ENCODE measurements around the gene SULT1C4.

The SULT1C4 gene

GRCh38 chr2:108377815-108378630, at the start of gene SULT1C4:
SULT1C4 (plus strand) TSS chr2:108377954; CDS start chr2:108378338, 384 bp downstream.
- no peaks in the 10 kb centered on the region for H3K9me3 ChIP-seq (ENCODE audit: control insufficient read depth, insufficient read depth, low read length)
- H3K4me3 ChIP-seq (ENCODE audit: low read length): no peak within 1 kb of the TSS
- no CpG with 5 or more reads among the region's 13 CpGs for WGBS (ENCODE audit: insufficient coverage, insufficient read length)
- H3K27ac ChIP-seq (ENCODE audit: low read length): no peak within 1 kb of the TSS
- H3K27me3 ChIP-seq (ENCODE audit: control insufficient read depth, insufficient read depth, low read length): no peaks in the 10 kb centered on the region
- H3K36me3 ChIP-seq (ENCODE audit: control insufficient read depth, insufficient read depth, low read length): no peaks in the 10 kb centered on the region
- no peaks in the 10 kb centered on the region for H3K4me1 ChIP-seq (ENCODE audit: control insufficient read depth, insufficient read depth, low read length)
- no peak for DNase-seq (ENCODE audit: low read depth, low spot score)

GRCh38 chr2:108329771-108330170, 48.0 kb upstream of the SULT1C4 start:
- Histone ChIP-seq H3K36me3 (ENCODE audit: control insufficient read depth, insufficient read depth, low read length) (no peaks in the 10 kb centered on the region), H3K27me3 (ENCODE audit: control insufficient read depth, insufficient read depth, low read length) (no peaks in the 10 kb centered on the region), H3K9me3 (ENCODE audit: control insufficient read depth, insufficient read depth, low read length) (no peaks in the 10 kb centered on the region), H3K27ac (ENCODE audit: low read length) (no peak overlapping the region), H3K4me1 (ENCODE audit: control insufficient read depth, insufficient read depth, low read length) (no peaks in the 10 kb centered on the region), H3K4me3 (ENCODE audit: low read length) (no peak overlapping the region)
- WGBS (ENCODE audit: insufficient coverage, insufficient read length): no CpG with 5 or more reads among the region's 2 CpGs
- no peak for DNase-seq (ENCODE audit: low read depth, low spot score)

- no peak for DNase-seq (ENCODE audit: low read depth, low spot score)
- H3K27me3 ChIP-seq (ENCODE audit: control insufficient read depth, insufficient read depth, low read length): no peaks in the 10 kb centered on the region
- H3K4me3 ChIP-seq (ENCODE audit: low read length): no peak overlapping the region
- no peaks in the 10 kb centered on the region for H3K36me3 ChIP-seq (ENCODE audit: control insufficient read depth, insufficient read depth, low read length)
- no peak overlapping the region for H3K27ac ChIP-seq (ENCODE audit: low read length)
- H3K9me3 ChIP-seq (ENCODE audit: control insufficient read depth, insufficient read depth, low read length): no peaks in the 10 kb centered on the region
- WGBS (ENCODE audit: insufficient coverage, insufficient read length): no CpG with 5 or more reads among the region's 3 CpGs
- no peaks in the 10 kb centered on the region for H3K4me1 ChIP-seq (ENCODE audit: control insufficient read depth, insufficient read depth, low read length)
Measured at GRCh38 chr2:108330979-108331378, 46.8 kb upstream of the SULT1C4 start.

GRCh38 chr2:108345951-108346350, 31.8 kb upstream of the SULT1C4 start:
- no CpG with 5 or more reads among the region's 3 CpGs for WGBS (ENCODE audit: insufficient coverage, insufficient read length)
- Histone ChIP-seq H3K4me1 (ENCODE audit: control insufficient read depth, insufficient read depth, low read length) (no peaks in the 10 kb centered on the region), H3K4me3 (ENCODE audit: low read length) (no peak overlapping the region), H3K27ac (ENCODE audit: low read length) (no peak overlapping the region), H3K27me3 (ENCODE audit: control insufficient read depth, insufficient read depth, low read length) (no peaks in the 10 kb centered on the region), H3K9me3 (ENCODE audit: control insufficient read depth, insufficient read depth, low read length) (no peaks in the 10 kb centered on the region), H3K36me3 (ENCODE audit: control insufficient read depth, insufficient read depth, low read length) (no peaks in the 10 kb centered on the region)
- no peak for DNase-seq (ENCODE audit: low read depth, low spot score)

- Histone ChIP-seq H3K27me3 (ENCODE audit: control insufficient read depth, insufficient read depth, low read length) (no peaks in the 10 kb centered on the region), H3K4me1 (ENCODE audit: control insufficient read depth, insufficient read depth, low read length) (no peaks in the 10 kb centered on the region), H3K4me3 (ENCODE audit: low read length) (no peak overlapping the region), H3K9me3 (ENCODE audit: control insufficient read depth, insufficient read depth, low read length) (no peaks in the 10 kb centered on the region), H3K36me3 (ENCODE audit: control insufficient read depth, insufficient read depth, low read length) (no peaks in the 10 kb centered on the region), H3K27ac (ENCODE audit: low read length) (no peak overlapping the region)
- no CpG with 5 or more reads among the region's 3 CpGs for WGBS (ENCODE audit: insufficient coverage, insufficient read length)
- no peak for DNase-seq (ENCODE audit: low read depth, low spot score)
Measured at GRCh38 chr2:108346827-108347226, 30.9 kb upstream of the SULT1C4 start.

- H3K9me3 ChIP-seq (ENCODE audit: control insufficient read depth, insufficient read depth, low read length): no peaks in the 10 kb centered on the region
- no peaks in the 10 kb centered on the region for H3K4me1 ChIP-seq (ENCODE audit: control insufficient read depth, insufficient read depth, low read length)
- no peak for DNase-seq (ENCODE audit: low read depth, low spot score)
- H3K36me3 ChIP-seq (ENCODE audit: control insufficient read depth, insufficient read depth, low read length): no peaks in the 10 kb centered on the region
- no peak overlapping the region for H3K27ac ChIP-seq (ENCODE audit: low read length)
- no peak overlapping the region for H3K4me3 ChIP-seq (ENCODE audit: low read length)
- WGBS (ENCODE audit: insufficient coverage, insufficient read length): no CpG with 5 or more reads among the region's 3 CpGs
- H3K27me3 ChIP-seq (ENCODE audit: control insufficient read depth, insufficient read depth, low read length): no peaks in the 10 kb centered on the region
Measured at GRCh38 chr2:108347786-108348185, 30.0 kb upstream of the SULT1C4 start.

- no CpG with 5 or more reads among the region's 5 CpGs for WGBS (ENCODE audit: insufficient coverage, insufficient read length)
- Histone ChIP-seq H3K4me3 (ENCODE audit: low read length) (no peak overlapping the region), H3K27me3 (ENCODE audit: control insufficient read depth, insufficient read depth, low read length) (no peaks in the 10 kb centered on the region), H3K4me1 (ENCODE audit: control insufficient read depth, insufficient read depth, low read length) (no peaks in the 10 kb centered on the region), H3K27ac (ENCODE audit: low read length) (no peak overlapping the region), H3K9me3 (ENCODE audit: control insufficient read depth, insufficient read depth, low read length) (no peaks in the 10 kb centered on the region), H3K36me3 (ENCODE audit: control insufficient read depth, insufficient read depth, low read length) (no peaks in the 10 kb centered on the region)
- DNase-seq (ENCODE audit: low read depth, low spot score): no peak
Measured at GRCh38 chr2:108348816-108349570, 28.8 kb upstream of the SULT1C4 start.

GRCh38 chr2:108349571-108349928, 28.2 kb upstream of the SULT1C4 start:
- Histone ChIP-seq H3K9me3 (ENCODE audit: control insufficient read depth, insufficient read depth, low read length) (no peaks in the 10 kb centered on the region), H3K36me3 (ENCODE audit: control insufficient read depth, insufficient read depth, low read length) (no peaks in the 10 kb centered on the region), H3K27ac (ENCODE audit: low read length) (no peak overlapping the region), H3K27me3 (ENCODE audit: control insufficient read depth, insufficient read depth, low read length) (no peaks in the 10 kb centered on the region), H3K4me3 (ENCODE audit: low read length) (no peak overlapping the region), H3K4me1 (ENCODE audit: control insufficient read depth, insufficient read depth, low read length) (no peaks in the 10 kb centered on the region)
- DNase-seq (ENCODE audit: low read depth, low spot score): no peak
- no CpG with 5 or more reads among the region's 2 CpGs for WGBS (ENCODE audit: insufficient coverage, insufficient read length)

- H3K27me3 ChIP-seq (ENCODE audit: control insufficient read depth, insufficient read depth, low read length): no peaks in the 10 kb centered on the region
- no peak overlapping the region for H3K4me3 ChIP-seq (ENCODE audit: low read length)
- H3K9me3 ChIP-seq (ENCODE audit: control insufficient read depth, insufficient read depth, low read length): no peaks in the 10 kb centered on the region
- H3K36me3 ChIP-seq (ENCODE audit: control insufficient read depth, insufficient read depth, low read length): no peaks in the 10 kb centered on the region
- H3K27ac ChIP-seq (ENCODE audit: low read length): no peak overlapping the region
- DNase-seq (ENCODE audit: low read depth, low spot score): no peak
- H3K4me1 ChIP-seq (ENCODE audit: control insufficient read depth, insufficient read depth, low read length): no peaks in the 10 kb centered on the region
Measured at GRCh38 chr2:108351889-108352288, 25.9 kb upstream of the SULT1C4 start.

GRCh38 chr2:108354136-108354535, 23.6 kb upstream of the SULT1C4 start:
- no peak for DNase-seq (ENCODE audit: low read depth, low spot score)
- WGBS (ENCODE audit: insufficient coverage, insufficient read length): no CpG with 5 or more reads among the region's 5 CpGs
- H3K4me3 ChIP-seq (ENCODE audit: low read length): no peak overlapping the region

More at GRCh38 chr2:108354136-108354535, 23.6 kb upstream of the SULT1C4 start:
- Histone ChIP-seq H3K4me1 (ENCODE audit: control insufficient read depth, insufficient read depth, low read length) (no peaks in the 10 kb centered on the region), H3K9me3 (ENCODE audit: control insufficient read depth, insufficient read depth, low read length) (no peaks in the 10 kb centered on the region), H3K36me3 (ENCODE audit: control insufficient read depth, insufficient read depth, low read length) (no peaks in the 10 kb centered on the region), H3K27me3 (ENCODE audit: control insufficient read depth, insufficient read depth, low read length) (no peaks in the 10 kb centered on the region), H3K27ac (ENCODE audit: low read length) (no peak overlapping the region)
